ENCODE results near the gene COLGALT1.

Gene COLGALT1

DNA sequence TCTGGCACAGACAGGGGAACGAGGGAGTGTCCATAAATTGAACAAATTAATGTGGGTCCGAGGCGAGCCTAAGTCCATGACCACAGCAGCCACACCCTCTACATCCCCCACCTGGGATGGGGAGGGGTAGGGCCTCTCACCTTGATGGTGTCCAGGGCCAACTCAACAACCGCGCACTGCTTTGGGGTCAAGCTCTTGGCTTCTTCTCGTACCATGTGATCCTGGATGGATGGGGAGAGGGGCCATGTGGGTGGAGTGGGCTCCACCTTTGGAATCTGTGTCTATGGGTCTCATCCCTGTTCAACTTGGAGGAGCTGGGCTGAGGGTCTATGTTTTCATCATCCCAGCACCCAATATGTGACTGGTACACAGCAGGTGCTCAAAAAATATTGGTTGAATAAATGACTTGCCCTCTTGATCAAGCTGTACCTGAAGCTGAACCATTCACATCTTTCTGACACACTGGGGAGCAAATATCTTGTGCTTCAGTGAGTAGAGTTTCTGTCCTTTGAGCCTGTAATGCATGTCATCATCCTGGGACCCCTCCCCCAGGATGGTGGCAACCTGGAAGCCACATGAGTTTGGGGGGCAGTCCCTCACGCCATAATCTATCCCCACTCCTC lies 62.9 kb downstream of the COLGALT1 start:
- in situ Hi-C loops (cut with MboI; ENCODE audit: low sequenced_read_pairs) = no loop called here

DNA sequence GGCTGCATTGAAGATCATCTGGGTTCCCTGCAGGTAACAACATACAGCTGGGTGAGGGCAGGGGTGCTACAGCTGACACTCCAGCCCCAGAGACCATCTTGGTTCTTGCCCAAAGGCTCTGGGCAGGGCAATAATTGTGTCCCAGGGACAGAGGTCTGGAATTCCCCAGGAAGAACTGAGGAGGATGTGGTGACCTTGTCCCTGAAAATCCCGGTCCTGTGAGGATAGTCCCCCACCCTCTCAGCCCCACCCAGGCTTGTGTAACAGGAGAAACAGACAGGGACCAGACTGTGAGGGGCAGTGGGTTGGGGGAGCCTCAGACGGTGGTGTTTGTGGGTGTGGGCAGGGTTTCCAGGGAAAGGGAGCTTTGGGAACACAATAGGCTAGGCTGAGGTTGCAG lies 63.5 kb downstream of the COLGALT1 start:
- in situ Hi-C loops (cut with MboI; ENCODE audit: low sequenced_read_pairs) = no loop called here

DNA sequence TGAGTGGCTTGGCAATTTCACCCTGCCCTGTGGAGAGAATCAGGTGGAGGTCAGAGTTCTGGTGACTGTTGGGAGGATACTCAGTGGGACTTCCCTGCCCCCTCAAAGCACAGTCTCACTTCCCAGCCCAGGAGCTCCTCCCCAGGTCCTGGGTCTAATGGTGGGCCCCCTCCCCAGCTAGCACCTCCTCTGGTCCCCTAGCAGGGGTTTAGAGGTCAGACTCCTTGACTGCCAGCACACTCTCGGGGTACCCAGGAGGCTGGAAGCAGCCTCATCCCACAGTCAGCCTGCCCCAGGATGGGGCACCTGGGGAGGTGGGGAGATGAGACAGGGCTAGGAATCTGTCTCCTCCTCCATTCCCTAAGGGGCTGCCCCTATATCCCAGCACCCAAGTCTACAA lies 65.2 kb downstream of the COLGALT1 start:
- in situ Hi-C loops (cut with MboI; ENCODE audit: low sequenced_read_pairs) = no loop called here

DNA sequence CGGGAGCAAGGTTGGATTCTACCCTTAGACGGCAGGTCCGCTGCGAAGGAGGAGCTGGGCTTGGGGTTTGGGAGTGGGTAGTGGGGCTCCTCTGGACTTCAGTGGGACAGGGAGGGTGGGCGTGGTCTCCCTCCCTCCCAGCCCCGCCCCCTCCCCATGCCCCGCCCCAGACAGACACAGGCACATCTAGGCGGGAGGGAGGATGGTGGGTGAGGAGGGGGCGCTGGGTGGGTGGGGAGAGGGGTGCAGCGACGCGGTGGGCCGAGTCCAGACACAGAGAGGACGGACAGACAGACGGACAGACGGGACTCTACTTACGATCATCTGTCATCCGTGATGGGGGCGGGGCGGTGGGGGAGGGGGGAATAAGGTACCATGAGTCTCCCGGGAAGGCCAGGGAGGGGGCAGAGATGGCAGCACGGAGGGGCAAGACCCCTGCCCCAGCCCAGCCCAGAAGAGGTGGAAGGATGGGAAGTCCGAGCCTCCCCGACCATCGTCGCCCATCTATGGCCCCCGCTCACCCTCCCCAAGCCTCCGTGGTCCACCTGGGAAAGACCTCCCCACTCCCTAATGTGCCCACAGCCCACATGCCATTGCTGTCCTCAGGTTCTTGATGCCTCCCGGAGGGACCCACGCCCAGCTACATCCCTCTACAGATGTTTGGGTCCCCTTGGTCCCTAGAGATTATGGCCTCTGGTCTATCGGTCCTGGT lies 67.9 kb downstream of the COLGALT1 start:
- in situ Hi-C loops (cut with MboI; ENCODE audit: low sequenced_read_pairs) = no loop called here

DNA sequence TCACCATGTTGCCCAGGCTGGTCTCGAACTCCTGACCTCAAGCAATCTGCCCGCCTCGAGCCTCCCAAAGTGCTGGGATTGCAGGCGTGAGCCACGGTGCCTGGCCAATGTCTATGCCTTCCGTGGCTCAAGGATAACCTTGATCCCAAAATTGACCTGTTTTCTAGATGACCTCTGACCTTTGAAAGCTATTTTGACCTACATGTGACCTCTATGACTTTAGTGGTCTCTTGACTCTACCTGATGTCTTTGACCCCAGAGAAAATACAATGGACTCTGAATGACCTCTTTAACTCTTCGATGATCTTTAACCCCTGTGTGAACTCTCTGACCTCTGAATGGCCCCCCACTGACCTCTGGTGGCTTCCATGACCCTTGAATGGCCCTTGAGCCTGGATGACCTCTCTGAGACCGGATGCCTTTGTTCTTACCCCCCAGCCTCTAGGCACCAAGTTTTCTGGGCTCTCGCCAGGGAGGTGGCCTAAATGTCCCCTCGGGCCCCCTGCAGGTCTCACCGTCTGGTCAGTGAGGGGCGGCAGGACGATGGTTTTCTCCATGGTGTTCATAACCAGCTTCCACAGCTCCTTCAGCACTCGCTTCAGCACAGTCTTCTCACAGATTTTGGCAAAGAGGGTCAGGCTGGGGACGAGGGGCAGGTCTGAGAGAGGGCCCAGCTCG lies 69.0 kb downstream of the COLGALT1 start:
- in situ Hi-C loops (cut with MboI; ENCODE audit: low sequenced_read_pairs) = no loop called here

DNA sequence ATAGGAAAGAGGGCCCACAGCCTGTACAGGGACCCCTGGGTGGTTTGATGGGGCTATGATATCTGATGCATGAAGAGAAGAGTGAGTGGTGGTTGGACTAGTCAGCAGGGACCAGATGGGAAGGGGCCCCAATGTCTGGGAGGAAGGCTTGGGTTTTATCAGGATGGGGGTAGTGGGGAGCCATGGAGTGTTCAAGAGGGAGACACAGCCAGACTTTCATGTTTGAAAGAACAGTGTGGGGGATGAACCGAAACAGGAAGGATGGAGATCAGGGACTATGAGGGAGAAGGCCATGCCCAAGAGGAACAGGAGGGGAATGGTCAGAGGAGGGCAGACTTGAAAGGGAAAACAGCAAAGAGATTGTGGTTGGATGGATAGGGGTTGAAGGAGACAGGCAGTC lies 69.6 kb downstream of the COLGALT1 start:
- in situ Hi-C loops (cut with MboI; ENCODE audit: low sequenced_read_pairs) = no loop called here

DNA sequence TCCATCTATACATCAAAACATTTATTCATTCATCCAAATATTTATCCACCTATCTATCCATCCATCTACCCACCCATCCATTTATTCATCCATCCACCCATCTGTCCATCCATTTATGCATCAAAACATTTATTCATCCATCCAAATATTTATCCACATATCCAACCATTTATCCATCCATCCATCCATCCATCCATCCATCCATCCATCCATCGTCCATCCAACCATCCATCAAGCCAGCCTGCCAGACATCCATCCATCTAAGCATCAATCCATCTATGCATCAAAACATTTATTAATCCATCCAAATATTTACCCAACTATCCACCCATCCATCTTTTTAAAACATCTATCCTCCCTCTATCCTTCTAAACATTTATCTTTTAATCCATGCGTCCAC lies 70.5 kb downstream of the COLGALT1 start:
- in situ Hi-C loops (cut with MboI; ENCODE audit: low sequenced_read_pairs) = no loop called here

DNA sequence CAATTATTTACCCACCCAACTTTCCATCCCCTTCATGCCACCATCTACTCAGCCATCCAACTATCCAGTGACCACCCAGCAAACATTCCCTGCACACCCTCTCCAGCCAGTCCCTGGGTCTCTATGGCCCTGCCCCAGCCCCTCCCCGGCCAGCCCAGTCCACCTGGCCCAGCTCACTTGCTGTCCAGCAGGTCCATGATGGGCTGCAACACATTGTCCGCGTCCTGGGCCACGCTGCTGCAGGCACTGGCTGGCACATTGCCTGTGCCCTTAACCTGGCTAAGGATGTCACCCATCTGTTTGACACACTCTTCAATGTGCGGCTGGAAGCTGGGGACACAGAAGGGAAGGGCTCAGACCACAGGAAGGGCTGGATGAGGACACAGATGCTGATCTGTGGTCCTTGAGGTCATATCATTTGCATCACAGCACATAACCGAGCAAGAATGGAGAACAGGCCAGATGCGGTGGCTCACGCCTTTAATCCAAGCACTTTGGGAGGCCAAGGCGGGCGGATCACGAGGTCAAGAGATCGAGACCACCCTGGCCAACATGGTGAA lies 71.1 kb downstream of the COLGALT1 start:
- in situ Hi-C loops (cut with MboI; ENCODE audit: low sequenced_read_pairs) = no loop called here

DNA sequence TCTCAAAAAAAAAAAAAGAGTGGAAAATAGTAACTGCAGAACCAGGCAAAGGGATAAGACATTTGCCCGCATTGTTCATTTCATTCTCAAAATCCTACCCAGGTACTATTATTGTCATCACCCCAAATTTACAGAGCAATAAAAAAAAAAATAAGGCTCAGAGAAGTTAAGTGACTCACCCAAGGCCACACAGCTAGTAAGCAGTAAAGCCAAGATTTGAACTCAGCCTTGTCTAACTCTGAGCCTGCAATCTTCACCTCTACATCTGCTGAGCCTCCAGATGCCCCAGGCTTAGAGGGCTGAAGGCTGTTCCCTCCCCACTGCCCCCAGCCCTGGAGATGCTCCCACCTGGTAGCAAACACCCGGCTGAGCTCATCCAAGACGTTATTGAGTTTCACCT lies 71.7 kb downstream of the COLGALT1 start:
- in situ Hi-C loops (cut with MboI; ENCODE audit: low sequenced_read_pairs) = no loop called here

DNA sequence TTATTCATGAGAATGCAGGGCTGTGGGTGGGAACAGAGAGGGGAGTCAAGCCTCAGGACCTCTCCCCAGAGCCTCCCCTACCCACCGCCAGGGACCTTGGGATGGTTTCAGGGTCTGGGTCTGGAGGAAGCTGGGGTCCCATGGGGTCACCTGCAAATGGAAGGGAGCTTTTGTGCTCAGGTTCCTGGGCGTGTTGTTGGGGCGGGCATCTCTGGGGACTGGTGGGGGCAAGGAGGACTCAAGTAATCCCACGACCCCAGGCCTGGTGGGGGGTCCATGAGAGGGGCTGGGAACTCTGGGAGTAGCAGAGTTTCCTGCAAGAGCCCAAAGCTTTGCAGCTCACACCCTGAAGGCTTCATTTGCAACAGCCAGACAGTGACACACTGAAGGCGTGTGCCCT lies 72.5 kb downstream of the COLGALT1 start:
- in situ Hi-C loops (cut with MboI; ENCODE audit: low sequenced_read_pairs) = no loop called here

DNA sequence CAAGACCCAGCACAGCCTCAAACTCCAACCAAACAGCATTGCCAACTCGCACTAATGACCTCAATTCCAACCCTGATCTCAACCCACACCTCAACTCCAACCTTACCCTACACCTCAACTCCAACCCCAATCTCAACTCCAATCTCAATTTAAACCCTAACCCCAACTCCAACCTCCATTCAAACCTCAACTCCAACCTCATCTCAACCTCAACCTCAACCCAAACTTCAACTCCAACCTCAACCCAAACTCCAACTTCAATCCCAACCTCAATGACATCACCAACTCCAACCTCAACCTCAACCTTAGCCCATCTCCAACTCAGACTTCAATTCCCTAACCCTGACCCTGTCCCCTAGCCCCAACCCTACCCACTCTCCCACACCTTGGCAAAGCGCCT lies 74.3 kb downstream of the COLGALT1 start:
- in situ Hi-C loops (cut with MboI; ENCODE audit: low sequenced_read_pairs) = no loop called here

DNA sequence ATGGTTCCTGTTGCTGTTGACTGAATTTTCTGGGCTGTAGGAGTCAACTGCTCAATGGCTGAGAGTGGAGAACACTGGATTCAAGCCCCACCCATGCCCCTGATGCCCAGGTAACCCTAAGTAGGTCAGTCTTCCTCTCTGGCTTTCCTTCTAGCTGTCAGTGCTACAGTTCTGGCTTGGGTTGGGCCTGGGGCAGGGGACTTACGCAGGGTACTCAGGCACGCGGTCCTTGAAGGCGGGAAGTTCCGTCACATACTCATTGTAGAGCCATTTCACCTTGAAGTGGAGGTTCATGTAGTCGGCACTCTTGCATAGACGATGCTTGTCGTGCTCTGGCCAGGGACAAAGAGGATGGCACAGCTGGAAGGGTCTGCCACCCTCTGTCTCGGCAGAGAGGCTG lies 77.1 kb downstream of the COLGALT1 start:
- in situ Hi-C loops (cut with MboI; ENCODE audit: low sequenced_read_pairs) = no loop called here
